Stimulated activated CD8-positive, alpha-beta memory T cell treated with anti-CD3 and anti-CD28 coated beads, Interleukin-12 subunit alpha, Interleukin-12 subunit beta, amount 100 ng/mL, for 24 hours (primary cell): ENCODE results near the gene ACACA.
"Not testable (repeated sequence)": the region's sequence is repeated elsewhere in the genome, so short reads cannot be mapped to it uniquely, and the experiment has no call there.

Source experiments
- DNase-seq: peaks from one replicate; pipeline ENCODE4 v3.0.0-alpha.2; 2020; ENCODE audit errors: extremely low read depth

Gene ACACA

DNA sequence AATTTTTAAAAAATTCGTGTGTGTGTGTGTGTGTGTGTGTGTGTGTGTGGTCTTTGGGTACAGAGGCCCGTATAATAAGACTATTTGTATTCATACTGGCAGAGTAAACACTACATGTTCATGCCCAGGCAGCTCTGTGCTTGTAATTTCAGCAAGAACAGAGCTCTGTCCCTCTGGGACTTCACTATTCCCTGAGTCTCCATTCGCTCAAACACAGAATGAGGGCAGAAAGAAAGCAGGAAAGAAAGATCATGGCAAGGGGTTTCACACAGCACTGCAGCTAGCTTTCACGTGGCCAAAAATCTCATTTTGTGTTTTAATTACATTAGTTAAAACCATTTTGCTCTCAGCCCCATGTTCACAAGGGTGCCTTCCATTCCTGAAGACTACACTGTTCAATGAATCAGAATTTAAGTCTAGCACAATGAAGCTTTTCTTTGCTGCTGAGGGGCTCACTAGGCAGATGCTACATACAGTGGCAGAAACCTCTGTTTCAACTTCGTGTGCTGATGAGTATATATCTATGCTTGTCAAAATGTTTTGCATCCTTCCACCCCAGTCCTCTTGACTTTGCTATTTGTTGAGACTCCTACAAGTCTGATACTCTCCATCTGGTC, 229.3 kb downstream of the ACACA start:
- no peak for DNase-seq

DNA sequence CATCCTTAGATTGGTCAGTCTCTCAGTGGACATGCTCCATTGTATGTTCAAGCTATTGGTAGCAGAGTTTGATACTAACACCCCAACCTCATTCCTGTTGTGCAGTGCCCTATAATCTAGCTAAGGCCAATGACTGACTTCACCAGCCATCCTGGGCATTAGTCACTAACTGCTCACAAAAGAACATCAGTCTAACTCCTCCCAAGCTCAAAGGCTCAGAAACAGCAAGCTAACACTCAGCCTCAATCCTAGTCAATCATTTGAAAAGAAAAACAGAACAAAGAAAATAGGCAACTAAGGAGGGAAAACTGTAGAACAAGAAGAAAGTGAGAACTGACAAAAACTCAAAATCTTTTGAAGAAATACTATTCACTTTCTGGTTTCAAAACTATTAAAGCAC, 229.9 kb downstream of the ACACA start:
- no peak for DNase-seq

- no peak for DNase-seq
Observed at GRCh38 chr17:37174205-37174604, 232.4 kb downstream of the ACACA start.

GRCh38 chr17:37170881-37171425, 235.7 kb downstream of the ACACA start:
- no peak for DNase-seq

DNA sequence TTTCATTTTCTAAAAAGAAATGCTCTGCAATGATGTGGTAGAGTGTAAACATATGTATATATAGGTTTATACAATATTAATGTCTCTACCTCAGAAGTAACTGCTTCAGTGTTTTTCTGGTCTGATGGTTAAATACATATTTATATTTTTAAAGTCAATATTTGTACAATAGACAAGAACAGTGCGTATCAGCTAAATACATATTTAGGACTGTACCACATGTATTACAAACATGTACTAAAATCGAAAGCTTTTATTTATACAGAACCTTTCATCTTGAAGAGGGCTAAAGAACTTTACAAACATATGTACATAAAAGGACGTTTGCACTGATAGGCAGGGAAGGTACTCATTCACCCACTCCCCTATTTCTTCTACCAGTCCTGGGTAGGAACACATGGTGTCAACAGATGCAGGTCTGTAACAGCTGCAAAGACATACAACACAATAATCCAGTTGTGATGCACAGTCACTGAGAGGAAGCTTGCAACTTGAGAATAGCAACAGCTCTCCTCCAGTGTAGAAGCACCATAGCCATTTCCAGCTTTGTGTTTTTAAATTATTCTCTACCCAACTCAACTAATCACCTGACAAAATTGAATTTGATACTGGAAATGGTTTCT, 237.8 kb downstream of the ACACA start:
- DNase-seq = no peak

GRCh38 chr17:37167756-37168155, 238.9 kb downstream of the ACACA start:
- no peak for DNase-seq

DNA sequence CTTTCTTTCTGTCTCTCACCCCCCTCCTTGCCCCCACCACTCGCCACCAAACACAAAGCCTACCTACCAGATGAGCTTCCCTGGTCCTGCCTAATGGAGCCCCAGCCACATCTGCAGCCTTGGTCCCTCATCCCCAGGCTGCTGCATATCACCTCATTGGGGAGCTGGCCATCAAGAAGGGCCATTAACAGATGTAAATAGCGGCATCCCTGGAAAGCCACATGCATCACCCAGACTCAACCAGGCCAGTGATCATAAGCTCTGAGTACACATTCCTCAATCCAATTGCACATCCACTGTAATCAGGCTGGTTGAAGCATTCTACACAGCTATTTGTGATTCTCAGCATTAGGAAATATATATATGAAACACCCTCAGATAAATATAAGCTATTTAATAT, 242.6 kb downstream of the ACACA start:
- no peak for DNase-seq

DNA sequence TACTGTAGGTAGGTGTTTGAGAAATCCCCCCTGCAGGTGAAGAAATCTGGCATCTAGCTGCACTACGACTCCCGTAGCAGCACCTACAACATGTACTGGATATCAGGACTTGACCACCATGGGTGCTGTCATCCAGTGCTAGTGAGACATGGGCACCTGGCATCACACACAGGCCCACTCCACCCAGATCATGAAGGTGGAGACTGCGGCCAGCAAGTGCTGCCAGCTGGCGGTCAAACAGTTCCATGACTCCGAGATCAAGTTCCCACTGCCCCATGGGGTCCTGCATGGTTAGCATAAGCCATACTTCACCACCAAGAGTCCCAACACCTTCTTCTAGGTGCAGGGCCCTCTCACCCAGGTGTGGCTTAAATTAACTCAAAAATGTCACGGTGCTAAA, 243.8 kb downstream of the ACACA start:
- DNase-seq = no peak

DNA sequence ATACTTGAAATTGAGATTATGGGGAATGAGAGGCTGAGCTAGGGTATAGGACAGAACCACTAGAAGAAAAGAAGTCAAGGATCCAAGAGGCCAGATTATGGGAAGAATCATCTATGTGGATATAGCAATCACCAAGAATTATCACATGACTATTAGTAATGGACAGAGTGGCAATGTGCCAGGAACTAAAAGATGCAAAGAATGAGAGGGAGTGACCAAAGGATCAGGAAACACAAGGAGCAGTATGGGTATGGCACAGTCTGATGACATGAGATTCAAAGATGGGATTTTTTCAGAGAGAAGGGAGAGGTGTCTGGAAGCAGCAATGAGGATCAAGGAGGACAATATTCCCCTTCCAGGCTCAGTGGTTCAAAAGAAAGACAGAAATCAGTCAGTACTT, 245.7 kb downstream of the ACACA start:
- no peak for DNase-seq

GRCh38 chr17:37158290-37158689, 248.3 kb downstream of the ACACA start:
- no peak for DNase-seq

DNA sequence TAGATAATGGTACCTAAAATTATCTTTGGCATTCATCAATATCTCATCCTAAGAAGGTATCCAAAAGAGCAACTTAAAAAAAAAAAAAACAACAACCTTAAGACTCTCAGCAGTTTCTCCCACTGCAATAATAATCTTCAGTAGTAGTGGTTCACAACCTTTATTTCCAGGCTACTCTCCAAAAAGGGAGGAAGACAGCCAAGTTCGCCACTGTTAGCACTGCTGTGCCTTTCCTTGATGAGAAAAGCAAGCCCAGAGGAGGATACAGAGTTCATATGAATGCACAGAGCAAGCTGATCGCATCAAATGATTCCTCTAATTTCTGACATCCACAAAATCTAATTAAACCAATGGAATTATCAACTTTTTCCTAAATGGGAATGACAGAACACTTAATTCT, 258.5 kb downstream of the ACACA start:
- DNase-seq = no peak

GRCh38 chr17:37147301-37147812, 259.3 kb downstream of the ACACA start:
- DNase-seq = no peak

DNA sequence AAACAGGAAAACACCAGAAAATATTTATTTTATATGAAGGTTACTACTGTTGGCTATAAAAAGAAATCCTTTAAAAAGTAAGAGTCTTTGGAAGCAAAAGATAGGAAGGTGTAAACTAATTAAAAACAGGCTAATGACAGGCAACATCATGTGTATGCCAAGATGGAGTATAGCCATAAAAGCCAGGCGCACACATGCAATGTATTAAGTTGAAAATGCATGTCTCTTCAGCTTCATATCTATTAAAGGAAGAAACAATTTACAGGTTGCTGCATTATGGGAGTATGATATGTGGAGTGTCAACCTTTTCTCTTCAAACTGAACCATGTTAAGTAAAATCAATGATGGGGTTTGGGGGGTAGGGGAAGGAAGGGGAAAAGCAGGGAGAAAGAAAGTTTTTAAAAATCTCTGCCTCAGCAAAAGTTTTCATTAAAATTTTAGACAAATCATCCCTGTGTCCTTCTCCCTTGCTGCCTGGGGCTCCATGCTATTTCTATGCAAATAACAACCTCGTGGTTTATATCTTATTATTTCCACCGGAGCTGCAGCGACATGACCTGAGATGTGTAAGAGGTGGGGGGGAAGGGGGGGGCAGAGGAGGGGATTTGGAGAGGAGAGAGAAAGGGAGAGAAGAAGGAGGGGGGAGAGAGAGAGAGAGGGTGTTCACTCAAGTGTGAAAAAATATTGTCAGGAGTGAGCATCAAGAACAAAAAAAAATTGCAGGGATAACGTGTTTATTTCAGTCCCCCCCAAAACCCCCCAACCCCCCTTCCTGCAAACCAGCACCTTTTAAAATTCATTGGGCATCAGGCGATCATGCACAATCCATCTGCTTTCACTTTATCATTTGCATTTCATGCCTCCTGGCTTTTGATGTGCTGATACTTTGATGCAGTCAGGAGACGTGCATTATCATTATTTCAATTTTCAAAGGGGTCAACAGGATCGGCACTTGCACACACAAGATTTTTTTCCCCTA, 260.3 kb downstream of the ACACA start:
- no peak for DNase-seq

- DNase-seq = no peak
Observed at GRCh38 chr17:37144075-37144701, 262.4 kb downstream of the ACACA start.

GRCh38 chr17:37143558-37143957, 263.1 kb downstream of the ACACA start:
- DNase-seq = not testable (repeated sequence)

DNA sequence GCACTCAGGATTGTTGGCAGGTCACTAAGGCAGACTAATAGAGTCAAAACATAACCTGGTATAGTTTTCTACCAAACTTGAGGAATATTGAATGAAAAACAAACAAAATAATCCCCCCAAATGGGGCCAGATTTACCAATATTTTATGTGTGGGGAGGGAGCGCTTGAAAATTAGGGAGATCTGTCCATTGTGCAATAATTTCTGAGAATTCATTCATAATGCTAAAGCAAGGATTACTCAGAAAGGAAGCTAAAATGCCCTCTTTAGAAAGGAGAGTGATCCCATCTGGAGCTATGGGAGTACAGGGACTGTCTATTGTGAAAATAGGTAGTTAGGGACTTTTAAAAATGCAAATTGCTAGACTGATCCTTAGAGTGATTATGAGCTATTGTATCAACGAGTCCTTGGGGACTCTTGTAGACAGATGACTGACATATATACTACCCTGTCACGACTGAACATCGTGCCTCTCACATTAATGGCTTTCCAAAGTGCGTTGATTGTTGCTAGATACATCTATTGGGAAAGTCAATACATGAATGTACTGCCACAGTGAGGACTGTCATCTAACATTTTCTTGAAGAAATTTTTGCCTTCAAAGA, 264.2 kb downstream of the ACACA start:
- DNase-seq = no peak

DNA sequence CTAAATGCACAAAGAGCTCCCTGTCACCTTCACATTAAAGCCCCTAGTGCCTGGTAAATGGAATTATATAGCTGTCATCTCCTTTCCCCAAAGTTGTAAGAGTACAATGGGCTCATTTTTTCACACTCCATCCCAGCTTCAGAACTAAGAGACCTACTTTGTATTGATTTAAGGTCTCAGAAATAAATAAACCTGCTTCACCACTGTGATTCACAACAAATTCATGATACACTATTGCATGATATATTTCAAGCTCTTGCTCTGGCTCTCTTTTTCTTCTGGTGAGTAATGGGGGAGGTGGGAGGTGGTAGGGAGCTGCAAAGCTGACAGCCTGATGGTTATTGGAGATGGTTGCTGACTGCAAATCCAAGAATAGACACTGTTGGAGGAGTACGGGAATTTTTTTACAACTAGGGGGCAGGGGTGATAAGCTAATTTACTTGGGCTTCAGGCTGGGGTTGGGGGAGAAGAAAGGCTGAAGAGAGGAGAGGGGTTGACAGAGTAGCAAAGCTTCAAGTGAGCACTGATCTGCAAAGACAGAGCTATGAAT, 268.0 kb downstream of the ACACA start:
- no peak for DNase-seq

GRCh38 chr17:37137906-37138514, 268.6 kb downstream of the ACACA start:
- DNase-seq = no peak

DNA sequence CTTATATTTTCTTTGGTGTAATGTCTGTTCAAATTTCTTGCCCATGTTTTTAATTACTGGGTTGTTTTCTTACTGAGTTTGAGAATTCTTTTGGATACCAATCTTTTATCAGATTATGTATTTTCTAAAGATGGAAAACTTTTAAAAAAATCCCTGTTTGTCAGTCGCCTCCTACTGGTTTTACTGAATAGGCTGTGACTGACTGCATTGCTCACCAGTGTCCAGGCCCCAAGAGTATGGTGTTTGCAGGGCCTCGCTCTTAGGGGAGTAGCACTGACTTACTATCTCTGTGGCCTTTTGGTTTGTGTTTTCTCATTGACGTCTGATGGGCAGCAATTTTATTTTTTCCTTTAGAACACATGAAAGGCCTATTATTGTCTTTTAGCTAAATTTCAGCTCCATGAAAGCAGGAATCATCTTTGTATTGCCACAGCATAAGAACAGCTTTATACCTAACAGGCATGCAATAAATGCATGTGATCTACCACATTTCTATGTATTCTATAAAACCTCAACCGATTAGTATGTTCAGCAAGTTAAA, 269.5 kb downstream of the ACACA start:
- no peak for DNase-seq

GRCh38 chr17:37135576-37135975, 271.1 kb downstream of the ACACA start:
- no peak for DNase-seq
